ENCODE results near the gene ITPRID2.
"Not testable (repeated sequence)": the region's sequence is repeated elsewhere in the genome, so short reads cannot be mapped to it uniquely, and the experiment has no call there.

The ITPRID2 gene

GRCh38 chr2:181954538-181954883 is 63.0 kb downstream of the ITPRID2 start:
- Histone ChIP-seq H3K36me3 (ENCODE audit: low read length) (no peaks in the 10 kb centered on the region), H3K79me2 (ENCODE audit: insufficient read depth, low read length) (no peaks in the 10 kb centered on the region), H4K20me1 (ENCODE audit: low read depth, low read length) (no peaks in the 10 kb centered on the region), H2AFZ (ENCODE audit: low read depth, low read length, severe bottlenecking) (peak overlapping the region; percentile 93), H3K9ac (ENCODE audit: low read length) (peak overlapping the region; percentile 40), H3K27me3 (ENCODE audit: low read length) (no peaks in the 10 kb centered on the region), H3K9me2 (replicated peaks; ENCODE audit: insufficient read depth, low read length) (no peaks in the 10 kb centered on the region), H3K27ac (ENCODE audit: low read depth, low read length) (no peak overlapping the region), H3K4me2 (ENCODE audit: low read depth, low read length, poor library complexity, severe bottlenecking) (peak overlapping the region; percentile 58), H3F3A (ENCODE audit: insufficient read depth) (no peaks in the 10 kb centered on the region), H3K9me3 (ENCODE audit: insufficient read depth, low read length) (no peaks in the 10 kb centered on the region), H3K4me3 (ENCODE audit: insufficient read depth, low read length, poor library complexity, severe bottlenecking) (peak overlapping the region; percentile 38)
- no peak for TF ChIP-seq CTCF (IDR thresholded peaks at IDR 0.05; ENCODE audit: insufficient read depth, low read length, poor library complexity, severe bottlenecking)
- TF ChIP-seq EZH2phosphoT487 (conservative IDR thresholded peaks at IDR 0.05; ENCODE audit: low read length) = no peak

GRCh38 chr2:181955010-181955409 is 63.5 kb downstream of the ITPRID2 start:
- no peak overlapping the region for H3K9ac ChIP-seq (ENCODE audit: low read length)
- no peaks in the 10 kb centered on the region for H3K79me2 ChIP-seq (ENCODE audit: insufficient read depth, low read length)
- H3K27me3 ChIP-seq (ENCODE audit: low read length) = no peaks in the 10 kb centered on the region
- H3K9me2 ChIP-seq (replicated peaks; ENCODE audit: insufficient read depth, low read length) = no peaks in the 10 kb centered on the region
- H3K4me3 ChIP-seq (ENCODE audit: insufficient read depth, low read length, poor library complexity, severe bottlenecking) = no peak overlapping the region
- no peaks in the 10 kb centered on the region for H3F3A ChIP-seq (ENCODE audit: insufficient read depth)
- no peak overlapping the region for H3K27ac ChIP-seq (ENCODE audit: low read depth, low read length)
- H2AFZ ChIP-seq (ENCODE audit: low read depth, low read length, severe bottlenecking) = peak overlapping the region; percentile 93
- no peaks in the 10 kb centered on the region for H3K36me3 ChIP-seq (ENCODE audit: low read length)
- H3K4me2 ChIP-seq (ENCODE audit: low read depth, low read length, poor library complexity, severe bottlenecking) = peak overlapping the region; percentile 58
- no peaks in the 10 kb centered on the region for H4K20me1 ChIP-seq (ENCODE audit: low read depth, low read length)
- no peaks in the 10 kb centered on the region for H3K9me3 ChIP-seq (ENCODE audit: insufficient read depth, low read length)
- TF ChIP-seq EZH2phosphoT487 (conservative IDR thresholded peaks at IDR 0.05; ENCODE audit: low read length) = no peak
- TF ChIP-seq CTCF (IDR thresholded peaks at IDR 0.05; ENCODE audit: insufficient read depth, low read length, poor library complexity, severe bottlenecking) = no peak

GRCh38 chr2:181955866-181956265 is 64.3 kb downstream of the ITPRID2 start:
- not testable (repeated sequence) for H3K4me2 ChIP-seq (ENCODE audit: low read depth, low read length, poor library complexity, severe bottlenecking); H4K20me1 ChIP-seq (ENCODE audit: low read depth, low read length); H3K4me3 ChIP-seq (ENCODE audit: insufficient read depth, low read length, poor library complexity, severe bottlenecking); H3K27me3 ChIP-seq (ENCODE audit: low read length); H3K27ac ChIP-seq (ENCODE audit: low read depth, low read length); H3K9ac ChIP-seq (ENCODE audit: low read length); H3K9me2 ChIP-seq (replicated peaks; ENCODE audit: insufficient read depth, low read length); H3F3A ChIP-seq (ENCODE audit: insufficient read depth); H3K9me3 ChIP-seq (ENCODE audit: insufficient read depth, low read length); H3K79me2 ChIP-seq (ENCODE audit: insufficient read depth, low read length); H3K36me3 ChIP-seq (ENCODE audit: low read length); H2AFZ ChIP-seq (ENCODE audit: low read depth, low read length, severe bottlenecking)

- no peak overlapping the region for H2AFZ ChIP-seq (ENCODE audit: low read depth, low read length, severe bottlenecking)
- no peaks in the 10 kb centered on the region for H3K9me3 ChIP-seq (ENCODE audit: insufficient read depth, low read length)
- H3K27ac ChIP-seq (ENCODE audit: low read depth, low read length) = no peak overlapping the region
- no peaks in the 10 kb centered on the region for H4K20me1 ChIP-seq (ENCODE audit: low read depth, low read length)
- H3K4me3 ChIP-seq (ENCODE audit: insufficient read depth, low read length, poor library complexity, severe bottlenecking) = no peak overlapping the region
- no peak overlapping the region for H3K4me2 ChIP-seq (ENCODE audit: low read depth, low read length, poor library complexity, severe bottlenecking)
- no peaks in the 10 kb centered on the region for H3K36me3 ChIP-seq (ENCODE audit: low read length)
- H3K9ac ChIP-seq (ENCODE audit: low read length) = no peak overlapping the region
- no peak for TF ChIP-seq CTCF (IDR thresholded peaks at IDR 0.05; ENCODE audit: insufficient read depth, low read length, poor library complexity, severe bottlenecking)
- no peak for TF ChIP-seq EZH2phosphoT487 (conservative IDR thresholded peaks at IDR 0.05; ENCODE audit: low read length)
- no peaks in the 10 kb centered on the region for H3K9me2 ChIP-seq (replicated peaks; ENCODE audit: insufficient read depth, low read length)
- H3F3A ChIP-seq (ENCODE audit: insufficient read depth) = no peaks in the 10 kb centered on the region
- H3K27me3 ChIP-seq (ENCODE audit: low read length) = no peaks in the 10 kb centered on the region
- H3K79me2 ChIP-seq (ENCODE audit: insufficient read depth, low read length) = no peaks in the 10 kb centered on the region
Observed at GRCh38 chr2:181957668-181958067, 66.1 kb downstream of the ITPRID2 start.

Measured in SU-DHL-6 (cell line).